ENCODE measurements around the gene OR52K2.

- no peak for TF ChIP-seq CTCF (conservative IDR thresholded peaks at IDR 0.05; ENCODE audit: low read length)
- no peak for TF ChIP-seq EZH2phosphoT487 (IDR thresholded peaks at IDR 0.05; ENCODE audit: borderline replicate concordance, low read depth, low read length)
Measured at GRCh38 chr11:4464216-4465159, 15.4 kb downstream of the OR52K2 start.
